ENCODE results near the gene SH3BP5.

The SH3BP5 gene

DNA sequence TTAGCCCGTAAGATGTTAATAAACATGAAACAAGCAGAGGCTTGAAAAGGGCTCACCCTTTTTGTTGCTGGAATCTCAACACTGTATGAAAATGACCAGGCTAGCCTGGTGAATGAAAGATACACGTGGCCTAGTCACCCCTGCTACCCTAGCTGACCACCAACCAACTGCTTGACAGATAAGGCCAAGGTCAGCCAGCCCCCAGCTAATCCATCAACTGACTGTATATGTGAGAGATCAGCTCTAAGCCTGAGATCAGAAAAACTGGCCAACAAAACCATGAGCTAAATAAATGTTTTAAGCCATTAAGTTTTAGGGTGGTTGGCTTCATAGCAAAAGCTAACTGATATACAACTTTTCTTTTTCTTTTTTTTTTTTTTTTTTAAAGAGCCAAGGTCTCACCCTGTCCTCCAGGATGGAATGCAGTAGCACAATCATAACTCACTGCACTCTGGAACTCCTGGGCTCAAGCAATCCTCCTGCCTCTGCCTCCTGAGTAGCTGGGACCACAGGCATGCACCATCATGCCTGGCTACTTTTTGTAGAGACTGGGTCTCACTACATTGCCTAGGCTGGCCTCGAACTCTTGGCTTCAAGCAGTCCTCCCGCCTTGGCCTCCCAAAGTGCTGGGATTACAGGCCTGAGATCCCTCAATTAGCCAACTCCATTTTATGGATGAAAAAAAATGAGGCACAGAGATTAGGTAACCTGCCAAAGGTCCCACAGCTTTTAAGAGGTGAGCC lies 34.6 kb downstream of the SH3BP5 start:
- no peak for DNase-seq

DNA sequence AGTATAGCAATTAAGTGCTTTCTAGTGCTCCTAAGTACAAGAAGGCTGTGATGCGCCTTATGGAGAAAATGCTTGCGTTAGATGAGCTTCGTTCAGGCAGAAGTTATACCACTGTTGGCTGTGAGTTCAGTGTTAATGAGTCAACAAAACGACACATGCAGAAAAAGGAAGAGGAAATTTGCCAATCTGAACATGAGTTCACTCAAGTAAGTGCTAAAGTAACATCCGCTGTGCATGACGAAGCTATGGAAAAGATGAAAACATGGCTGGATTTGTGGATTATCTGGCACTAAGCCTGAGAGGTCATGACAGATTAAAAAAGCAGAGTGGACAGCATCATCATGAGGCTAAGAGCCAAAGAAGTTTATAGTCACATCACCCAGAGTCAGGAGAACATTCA lies 36.9 kb downstream of the SH3BP5 start:
- peak in 1 of 14 donors; percentile 70 for DNase-seq

DNA sequence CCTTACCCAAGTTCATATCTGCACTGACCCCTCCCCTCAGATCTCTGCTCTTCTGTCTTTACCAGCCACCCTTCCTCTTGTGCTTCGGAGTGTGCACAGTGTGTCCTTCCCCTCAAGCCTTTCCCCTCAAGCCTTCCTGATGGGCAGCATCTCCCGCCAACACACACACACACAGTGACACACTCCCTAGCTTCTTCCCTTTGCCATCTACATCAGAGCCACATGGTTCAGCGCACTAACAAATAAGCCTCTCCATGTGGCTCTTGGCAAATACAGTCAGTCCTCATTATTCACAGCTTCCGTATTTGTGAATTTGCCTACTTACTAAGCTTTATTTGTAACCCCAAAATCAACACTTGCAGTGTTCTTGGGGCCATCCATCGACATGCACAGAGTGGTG lies 37.5 kb downstream of the SH3BP5 start:
- DNase-seq, result peak in 1 of 14 donors; percentile 84

GRCh38 chr3:15292765-15293522 lies 39.4 kb downstream of the SH3BP5 start:
- DNase-seq, result peak in 3 of 14 donors; percentile 26 to 47 (median 35)

GRCh38 chr3:15291589-15292541 lies 40.5 kb downstream of the SH3BP5 start:
- peak in 1 of 14 donors; percentile 60 for DNase-seq

GRCh38 chr3:15290736-15291135 lies 41.6 kb downstream of the SH3BP5 start:
- DNase-seq, result no peak

DNA sequence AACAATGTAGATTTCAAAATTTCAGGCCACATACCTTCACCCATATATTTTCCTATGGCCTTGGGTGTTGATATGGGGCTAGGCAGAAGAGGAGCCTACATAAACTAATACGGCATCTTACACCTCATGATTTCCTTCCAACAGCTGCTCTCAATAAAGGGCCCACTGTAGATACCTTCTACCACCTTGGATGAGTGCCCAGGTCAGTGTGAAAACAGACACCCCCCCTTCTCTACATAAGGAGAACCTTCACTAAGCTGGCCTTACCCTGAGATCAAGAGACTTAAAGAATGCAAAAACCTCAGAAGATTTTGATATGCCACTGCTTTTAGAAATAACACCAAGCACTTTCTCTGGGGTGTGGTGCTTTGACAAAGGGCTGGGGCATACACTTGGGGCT lies 42.7 kb downstream of the SH3BP5 start:
- DNase-seq, result no peak

DNA sequence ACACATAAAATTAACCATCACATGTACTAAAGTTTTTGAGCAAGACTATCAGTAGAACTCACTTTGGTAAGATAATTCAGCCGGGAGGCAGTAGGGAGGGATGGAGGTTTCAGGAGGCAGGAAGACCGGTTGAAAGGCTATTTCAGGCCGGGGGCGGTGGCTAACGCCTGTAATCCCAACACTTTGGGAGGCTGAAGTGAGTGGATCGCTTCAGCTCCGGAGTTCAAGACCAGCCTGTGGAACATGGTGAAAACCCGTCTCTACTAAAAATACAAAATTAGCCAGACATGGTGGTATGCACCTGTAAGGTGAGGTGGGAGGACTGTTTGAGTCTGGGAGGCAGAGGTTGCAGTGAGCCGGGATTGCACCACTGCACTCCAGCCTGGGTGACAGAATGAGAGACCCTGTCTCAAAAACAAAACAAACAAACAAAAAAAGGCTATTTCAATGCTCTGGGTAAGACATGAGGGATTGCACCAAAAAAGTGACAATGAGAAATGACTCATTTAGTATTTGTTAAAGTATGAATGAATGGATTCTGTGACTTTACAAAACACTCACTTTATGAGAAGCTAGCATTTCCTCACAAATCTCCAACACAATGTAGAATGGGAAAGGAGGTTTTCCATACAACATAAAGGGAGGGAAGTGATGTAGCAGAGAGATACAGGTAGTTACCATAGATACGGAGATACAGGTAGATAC lies 43.9 kb downstream of the SH3BP5 start:
- no peak for DNase-seq

GRCh38 chr3:15287565-15288330 lies 44.6 kb downstream of the SH3BP5 start:
- peak in 1 of 14 donors; percentile 42 for DNase-seq

DNA sequence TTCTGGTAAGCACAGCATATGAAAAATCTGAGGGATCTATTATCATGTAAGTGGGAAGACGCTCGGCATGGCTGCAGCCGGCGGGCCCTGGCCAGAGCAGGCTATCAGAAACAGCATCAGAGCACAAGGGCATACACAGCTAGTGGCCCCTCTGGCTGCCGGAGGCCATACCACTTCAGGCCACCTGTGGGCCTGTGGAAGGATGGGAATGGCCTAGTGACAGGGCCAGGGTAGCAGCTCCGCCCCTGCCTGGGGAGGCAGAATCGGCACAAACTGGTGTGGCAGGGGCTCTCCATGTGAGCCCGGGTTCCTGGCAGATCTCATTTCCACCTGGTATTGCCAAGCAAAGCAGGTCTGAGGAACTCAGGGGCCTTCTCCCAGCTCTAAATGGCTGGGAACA lies 46.4 kb downstream of the SH3BP5 start:
- DNase-seq, result peak in 1 of 14 donors; percentile 64

GRCh38 chr3:15284121-15284889 lies 48.1 kb downstream of the SH3BP5 start:
- peak in 3 of 14 donors; percentile 12 to 48 (median 14) for DNase-seq

DNA sequence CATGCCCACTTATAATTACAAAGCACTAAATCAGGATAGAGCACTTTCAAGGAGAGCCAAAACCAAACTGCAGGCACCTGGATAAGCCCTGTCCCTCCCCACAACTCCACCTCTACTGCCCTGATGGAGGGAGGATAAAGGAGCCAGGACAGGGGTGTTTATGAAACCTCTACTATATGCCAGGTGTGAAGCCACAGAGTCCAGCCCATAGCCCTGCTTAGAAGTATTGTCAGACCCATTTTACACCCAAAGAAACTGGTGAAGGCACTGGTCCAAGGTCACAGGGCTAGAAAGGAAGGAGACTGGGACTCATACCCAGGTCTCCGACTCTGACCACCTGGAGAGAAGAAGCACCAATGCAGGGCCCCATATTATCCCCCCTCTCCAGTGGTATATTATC lies 48.7 kb downstream of the SH3BP5 start:
- DNase-seq, result no peak

- peak in 7 of 14 donors; percentile 27 to 53 (median 34) for DNase-seq
Observed at GRCh38 chr3:15281817-15282216, 50.6 kb downstream of the SH3BP5 start.

- peak in 2 of 14 donors; percentile 23 to 27 for DNase-seq
Observed at GRCh38 chr3:15280853-15281532, 51.4 kb downstream of the SH3BP5 start.

GRCh38 chr3:15279671-15280402 lies 52.5 kb downstream of the SH3BP5 start:
- peak in 1 of 14 donors; percentile 23 for DNase-seq

- DNase-seq, result no peak
Observed at GRCh38 chr3:15279205-15279604, 53.2 kb downstream of the SH3BP5 start.

DNA sequence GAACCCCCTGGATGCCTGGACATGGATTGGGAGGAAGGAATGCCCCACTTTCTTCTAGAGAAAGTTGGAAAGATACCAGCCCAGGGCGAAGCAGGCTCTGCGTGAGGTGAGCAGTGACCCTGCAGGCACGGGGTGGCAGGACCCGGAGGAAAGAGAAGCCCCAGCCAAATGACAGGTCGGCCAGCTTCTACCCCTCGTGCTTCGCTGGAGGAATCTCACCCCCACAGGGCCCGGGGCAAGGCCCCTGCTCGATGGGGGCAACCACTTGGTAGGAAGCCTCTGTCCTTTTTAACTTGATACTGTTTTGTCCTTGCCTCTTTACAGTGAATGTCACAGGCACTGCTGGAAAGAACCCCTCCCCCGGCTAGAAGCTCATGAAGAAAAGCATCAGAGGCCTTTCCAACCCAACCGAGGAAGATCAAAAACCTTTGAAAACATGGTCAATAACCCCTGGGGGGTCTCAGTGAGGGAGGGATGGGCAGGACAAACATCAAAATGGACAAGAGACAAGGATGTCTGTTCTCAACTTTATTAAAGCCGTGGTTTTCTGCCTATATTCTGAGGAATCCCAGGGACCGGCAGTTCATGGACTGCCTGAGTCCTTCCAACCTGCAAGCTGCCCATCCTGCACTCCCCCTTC lies 54.4 kb downstream of the SH3BP5 start:
- no peak for DNase-seq

- peak in 3 of 14 donors; percentile 11 to 67 (median 37) for DNase-seq
Observed at GRCh38 chr3:15276028-15276724, 56.2 kb downstream of the SH3BP5 start.
